Measurements from ENCODE around the gene THEM4. TPM values are rescaled to one million over a fixed set of nuclear protein-coding genes. Genes with fewer than 3 reads are reported as not detected.

The THEM4 gene
- total RNA-seq, 2 experiments from 2014 or later, result 33.5 to 34.0 TPM

DNA sequence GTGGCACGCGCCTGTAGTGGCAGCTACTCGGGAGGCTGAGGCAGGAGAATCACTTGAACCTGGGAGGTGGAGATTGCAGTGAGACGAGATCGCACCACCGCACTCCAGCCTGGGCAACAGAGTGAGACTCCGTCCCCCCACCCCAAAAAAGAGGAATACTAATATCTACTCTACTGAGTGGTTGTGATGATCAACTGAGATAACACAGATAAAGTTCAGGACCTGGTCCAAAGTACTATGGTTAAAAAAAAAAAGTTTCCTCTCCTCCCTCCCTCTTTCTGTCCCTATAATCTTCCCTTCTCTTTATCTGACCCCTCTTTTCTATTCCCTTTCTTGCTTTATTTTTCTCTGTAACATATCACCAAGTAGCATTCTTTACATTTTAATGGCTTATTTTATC lies 73.7 kb downstream of the THEM4 start:
- DNase-seq, result no peak
- no peak overlapping the region for H3K27ac Mint-ChIP-seq
- H3K4me3 Mint-ChIP-seq, result no peak overlapping the region
- peaks cover 75% of the 10 kb centered on the region for H3K4me1 Mint-ChIP-seq
- H3K27me3 Mint-ChIP-seq, result peaks cover 4% of the 10 kb centered on the region
- peaks cover 2% of the 10 kb centered on the region for H3K36me3 Mint-ChIP-seq (ENCODE audit: low read depth)
- ChIA-PET CTCF (interaction anchor here (0.8 to 2.6 kb wide), 16 partner anchors 9 to 391 kb away, joined by 3 to 18 read pairs (median 3); partner anchors contain the start of genes MRPL9, RIIAD1 and THEM4), POLR2A (no interaction called here)
- no peaks in the 10 kb centered on the region for H3K9me3 Mint-ChIP-seq

GRCh38 chr1:151834239-151834638 lies 75.1 kb downstream of the THEM4 start:
- H3K27ac Mint-ChIP-seq, result peak overlapping the region; percentile 19
- DNase-seq, result no peak
- no peak overlapping the region for H3K4me3 Mint-ChIP-seq
- H3K4me1 Mint-ChIP-seq, result peaks cover 75% of the 10 kb centered on the region
- H3K9me3 Mint-ChIP-seq, result no peaks in the 10 kb centered on the region
- POLR2A ChIA-PET, result no interaction called here
- H3K27me3 Mint-ChIP-seq, result peaks cover 4% of the 10 kb centered on the region
- H3K36me3 Mint-ChIP-seq (ENCODE audit: low read depth), result peaks cover 2% of the 10 kb centered on the region
- CTCF ChIA-PET, result interaction anchor here (1.1 to 1.8 kb wide), 5 partner anchors 12 to 71 kb away, joined by 3 to 7 read pairs (median 4); partner anchors contain the start of gene MRPL9

DNA sequence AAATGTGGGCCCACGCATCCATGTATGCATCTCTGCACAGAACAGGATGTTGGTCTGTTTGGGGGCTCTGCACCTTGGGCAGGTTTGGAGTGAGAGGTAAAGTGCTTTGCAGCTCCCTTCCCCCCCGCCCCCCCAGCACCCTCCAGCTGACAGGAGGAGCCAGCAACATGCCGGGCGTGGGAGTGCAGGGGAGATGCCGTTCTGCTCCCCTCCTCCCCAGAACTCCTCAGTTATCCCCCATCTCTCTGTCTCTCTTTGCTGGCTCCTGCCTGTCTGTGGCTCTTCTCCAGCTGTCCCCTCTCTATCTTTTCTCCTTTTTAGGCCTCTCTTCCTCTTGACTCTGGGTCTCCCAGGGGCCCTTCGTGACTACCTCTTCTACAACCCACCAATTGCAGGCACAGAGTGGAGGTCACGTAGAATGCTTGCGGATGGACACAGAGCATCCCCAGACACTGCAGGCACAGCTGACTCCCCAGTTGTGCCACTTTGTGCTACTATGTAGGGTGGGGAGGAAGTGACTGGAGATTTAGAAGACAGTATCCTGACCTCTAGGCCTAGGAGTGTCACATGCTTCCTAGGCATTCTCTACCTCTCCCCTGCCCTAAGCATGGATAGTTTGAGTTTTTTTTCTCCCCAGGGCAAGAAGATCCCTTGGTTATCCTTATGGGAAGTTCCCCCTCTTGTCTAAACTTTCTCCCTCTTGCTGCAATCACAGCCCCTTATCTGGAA lies 76.0 kb downstream of the THEM4 start:
- CTCF ChIA-PET, result interaction anchor here (0.7 to 1.8 kb wide), 2 partner anchors 15 to 52 kb away, joined by 4 to 7 read pairs; no protein-coding TSS in a partner anchor
- no peak for DNase-seq
- Mint-ChIP-seq H3K4me3 (no peak overlapping the region), H3K36me3 (ENCODE audit: low read depth) (peaks cover 2% of the 10 kb centered on the region), H3K27ac (no peak overlapping the region), H3K4me1 (peaks cover 79% of the 10 kb centered on the region), H3K9me3 (no peaks in the 10 kb centered on the region), H3K27me3 (peaks cover 4% of the 10 kb centered on the region)
- POLR2A ChIA-PET, result no interaction called here

DNA sequence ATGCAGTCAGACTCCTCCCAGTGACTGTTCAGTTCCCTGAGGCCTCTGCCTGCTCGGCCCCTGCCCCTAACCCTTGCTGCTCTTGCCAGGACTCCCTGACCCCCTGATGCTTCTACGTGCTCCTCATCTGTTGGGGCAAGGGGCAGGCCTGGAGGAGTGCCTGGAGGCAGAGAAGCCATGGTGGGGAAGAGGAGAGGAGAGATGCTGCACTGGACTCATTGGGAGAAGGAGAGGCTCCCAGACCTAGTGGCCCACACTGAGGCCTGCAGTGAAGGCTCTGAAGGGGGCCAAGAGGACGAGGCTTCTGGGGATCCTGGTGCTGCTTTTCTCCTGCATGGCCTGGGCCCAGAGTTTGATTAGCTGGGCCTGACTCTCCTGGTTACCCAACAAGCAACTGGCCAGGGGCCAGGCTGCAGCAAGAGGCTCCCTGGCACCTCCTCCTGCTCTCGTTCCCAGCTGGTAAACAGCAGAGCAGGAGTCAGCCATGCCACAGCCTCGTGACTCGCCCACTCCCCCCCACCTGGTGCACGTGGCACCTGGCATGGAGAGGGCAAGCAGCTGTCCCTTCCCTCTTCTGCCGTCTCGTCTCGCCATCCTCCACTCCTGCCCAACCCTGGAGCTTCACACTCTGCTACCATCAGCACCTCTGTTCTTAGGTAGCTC lies 76.9 kb downstream of the THEM4 start:
- ChIA-PET POLR2A (no interaction called here), CTCF (interaction anchor here (0.6 to 0.7 kb wide), 2 partner anchors 52 to 55 kb away, joined by 3 to 4 read pairs; no protein-coding TSS in a partner anchor)
- Mint-ChIP-seq H3K27me3 (peaks cover 1% of the 10 kb centered on the region), H3K36me3 (ENCODE audit: low read depth) (no peaks in the 10 kb centered on the region), H3K4me1 (peaks cover 84% of the 10 kb centered on the region), H3K4me3 (peak overlapping the region; percentile 22), H3K9me3 (no peaks in the 10 kb centered on the region), H3K27ac (peak overlapping the region; percentile 79)
- DNase-seq, result no peak

GRCh38 chr1:151831605-151832004 lies 77.7 kb downstream of the THEM4 start, which contains the start of gene RORC:
TSS of gene RORC (minus strand) at chr1:151831802. CDS start at chr1:151831764, 38 bp downstream.
- Mint-ChIP-seq H3K9me3 (no peaks in the 10 kb centered on the region), H3K27ac (peak within 1 kb of the TSS; percentile 81), H3K36me3 (ENCODE audit: low read depth) (no peaks in the 10 kb centered on the region), H3K4me1 (peaks cover 79% of the 10 kb centered on the region), H3K4me3 (peak within 1 kb of the TSS; percentile 44), H3K27me3 (no peaks in the 10 kb centered on the region)
- CTCF ChIA-PET, result interaction anchor here (0.6 to 1.9 kb wide), 3 partner anchors 9 to 240 kb away, joined by 3 to 10 read pairs (median 7); no protein-coding TSS in a partner anchor
- POLR2A ChIA-PET, result no interaction called here
- DNase-seq, result no peak

GRCh38 chr1:151831256-151831591 lies 78.1 kb downstream of the THEM4 start:
- ChIA-PET CTCF (interaction anchor here (1.1 to 2.1 kb wide), 4 partner anchors 9 to 20 kb away, joined by 3 to 10 read pairs (median 8); no protein-coding TSS in a partner anchor), POLR2A (no interaction called here)
- H3K4me1 Mint-ChIP-seq, result peaks cover 78% of the 10 kb centered on the region
- H3K9me3 Mint-ChIP-seq, result no peaks in the 10 kb centered on the region
- H3K36me3 Mint-ChIP-seq (ENCODE audit: low read depth), result no peaks in the 10 kb centered on the region
- peak overlapping the region; percentile 44 for H3K4me3 Mint-ChIP-seq
- peak overlapping the region; percentile 81 for H3K27ac Mint-ChIP-seq
- no peak for DNase-seq
- no peaks in the 10 kb centered on the region for H3K27me3 Mint-ChIP-seq

GRCh38 chr1:151830055-151830454 lies 79.3 kb downstream of the THEM4 start:
- Mint-ChIP-seq H3K4me3 (no peak overlapping the region), H3K27me3 (no peaks in the 10 kb centered on the region), H3K9me3 (no peaks in the 10 kb centered on the region), H3K27ac (peak overlapping the region; percentile 81), H3K4me1 (peaks cover 78% of the 10 kb centered on the region), H3K36me3 (ENCODE audit: low read depth) (no peaks in the 10 kb centered on the region)
- POLR2A ChIA-PET, result interaction anchor here (1.1 kb wide), 1 partner anchor 40 kb away, joined by 5 read pairs; the partner anchor contains the start of gene TDRKH
- CTCF ChIA-PET, result interaction anchor here (0.7 to 2.1 kb wide), 8 partner anchors 8 to 67 kb away, joined by 3 to 10 read pairs (median 3); partner anchors contain the start of gene MRPL9
- no peak for DNase-seq

GRCh38 chr1:151829352-151830046 lies 79.8 kb downstream of the THEM4 start:
- Mint-ChIP-seq H3K27me3 (no peaks in the 10 kb centered on the region), H3K36me3 (ENCODE audit: low read depth) (no peaks in the 10 kb centered on the region), H3K27ac (peak overlapping the region; percentile 81), H3K9me3 (no peaks in the 10 kb centered on the region), H3K4me3 (peak overlapping the region; percentile 3), H3K4me1 (peaks cover 75% of the 10 kb centered on the region)
- no peak for DNase-seq
- ChIA-PET CTCF (interaction anchor here (1.7 to 2.1 kb wide), 3 partner anchors 9 to 14 kb away, joined by 3 to 9 read pairs (median 7); no protein-coding TSS in a partner anchor), POLR2A (interaction anchor here (1.1 kb wide), 1 partner anchor 39 kb away, joined by 5 read pairs; the partner anchor contains the start of gene TDRKH)

DNA sequence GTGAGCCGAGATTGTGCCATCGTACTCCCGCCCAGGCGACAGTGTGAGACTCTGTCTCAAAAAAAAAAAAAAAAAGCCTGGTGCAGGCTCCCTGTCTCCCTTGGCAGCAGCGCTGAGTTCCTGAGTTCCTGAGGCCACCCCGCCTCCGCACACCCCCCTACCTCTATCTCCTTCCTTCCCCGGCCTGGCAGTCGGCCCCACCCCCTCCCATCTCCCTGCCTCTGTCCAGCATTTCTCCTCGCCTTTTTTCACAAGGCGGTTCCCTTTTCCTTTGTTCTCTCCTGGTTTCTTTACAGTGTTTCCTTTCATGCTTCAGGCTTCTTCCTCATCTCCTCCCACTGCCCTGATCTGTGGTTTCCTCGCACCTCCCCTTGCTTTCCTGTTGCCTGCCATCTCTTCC lies 80.4 kb downstream of the THEM4 start:
- Mint-ChIP-seq H3K4me1 (peaks cover 69% of the 10 kb centered on the region), H3K27ac (peak overlapping the region; percentile 81), H3K4me3 (peak overlapping the region; percentile 3), H3K9me3 (no peaks in the 10 kb centered on the region), H3K36me3 (ENCODE audit: low read depth) (no peaks in the 10 kb centered on the region), H3K27me3 (no peaks in the 10 kb centered on the region)
- ChIA-PET POLR2A (no interaction called here), CTCF (interaction anchor here (0.8 to 3.7 kb wide), 4 partner anchors 8 to 46 kb away, joined by 3 to 18 read pairs (median 6); no protein-coding TSS in a partner anchor)
- no peak for DNase-seq

DNA sequence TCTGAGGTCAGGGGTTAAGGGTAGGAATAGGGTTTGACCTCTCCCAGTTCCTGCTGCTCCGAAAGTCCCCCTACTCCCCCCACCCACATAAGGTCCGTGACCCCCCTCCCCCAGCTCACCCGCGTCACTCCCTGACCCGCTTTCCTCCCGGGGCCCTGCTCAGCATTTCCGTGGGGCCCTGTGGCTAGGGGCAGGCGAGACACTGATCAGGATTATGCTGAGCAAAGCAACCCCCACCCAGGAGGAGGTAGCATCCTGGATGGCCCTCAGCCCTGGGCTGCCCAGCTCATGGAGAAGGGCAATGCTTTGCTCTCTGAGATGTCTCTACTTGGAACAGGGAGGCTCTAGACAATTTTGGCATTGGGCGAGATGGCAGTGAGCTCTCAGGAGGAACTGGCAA lies 81.5 kb downstream of the THEM4 start:
- ChIA-PET CTCF (interaction anchor here (1.0 to 3.7 kb wide), 4 partner anchors 9 to 45 kb away, joined by 3 to 18 read pairs (median 6); no protein-coding TSS in a partner anchor), POLR2A (no interaction called here)
- Mint-ChIP-seq H3K4me1 (peaks cover 63% of the 10 kb centered on the region), H3K27ac (peak overlapping the region; percentile 81), H3K36me3 (ENCODE audit: low read depth) (no peaks in the 10 kb centered on the region), H3K9me3 (no peaks in the 10 kb centered on the region), H3K4me3 (peak overlapping the region; percentile 3), H3K27me3 (no peaks in the 10 kb centered on the region)
- no peak for DNase-seq

GRCh38 chr1:151825751-151826660 lies 83.3 kb downstream of the THEM4 start:
- Mint-ChIP-seq H3K4me1 (peaks cover 66% of the 10 kb centered on the region), H3K9me3 (no peaks in the 10 kb centered on the region), H3K36me3 (ENCODE audit: low read depth) (no peaks in the 10 kb centered on the region), H3K27me3 (no peaks in the 10 kb centered on the region), H3K27ac (peak overlapping the region; percentile 84), H3K4me3 (peak overlapping the region; percentile 65)
- no peak for DNase-seq
- ChIA-PET CTCF (interaction anchor here (3.7 kb wide), 1 partner anchor 11 kb away, joined by 18 read pairs; no protein-coding TSS in a partner anchor), POLR2A (no interaction called here)

Measured in activated CD4-positive, alpha-beta T cell treated with anti-CD3 and anti-CD28 coated beads, Interleukin-2, amount 10 ng/mL, durations not matched to agents 7 days and 5 days (primary cell).